Nephron progenitor cell (in vitro differentiated cells): ENCODE data around the gene SIPA1L3.

ENCODE experiments used
- DNase-seq: peaks from one replicate; pipeline ENCODE4 v3.0.0; 2021
- H3K27ac Mint-ChIP-seq: 2 replicates; pipeline ENCODE4 v1.8.0; 2021; ENCODE audit warnings: mild to moderate bottlenecking, moderate library complexity, mixed read lengths
- H3K27me3 Mint-ChIP-seq: 2 replicates; pipeline ENCODE4 v1.8.0; 2021; ENCODE audit warnings: mild to moderate bottlenecking, low read depth, mixed read lengths; ENCODE audit not compliant: poor library complexity
- H3K36me3 Mint-ChIP-seq: 2 replicates; pipeline ENCODE4 v1.8.0; 2021; ENCODE audit warnings: low read depth, mixed read lengths
- H3K4me1 Mint-ChIP-seq: 2 replicates; pipeline ENCODE4 v1.8.0; 2021; ENCODE audit warnings: mixed read lengths
- H3K4me3 Mint-ChIP-seq: 2 replicates; pipeline ENCODE4 v1.8.0; 2021; ENCODE audit warnings: mild to moderate bottlenecking, moderate library complexity, mixed read lengths
- H3K9me3 Mint-ChIP-seq: 2 replicates; pipeline ENCODE4 v1.8.0; 2021; ENCODE audit warnings: mild to moderate bottlenecking, moderate library complexity, mixed read lengths
- CTCF ChIP-seq: fragments of 200-600 bp; sonication (generic); IDR thresholded peaks from 2 replicates; pipeline ENCODE4 v1.5.0; 2021; ENCODE audit warnings: antibody characterized with exemption

Gene SIPA1L3

GRCh38 chr19:38152461-38153379 lies 245.7 kb downstream of the SIPA1L3 start:
- peaks cover 3% of the 10 kb centered on the region for H3K27me3 Mint-ChIP-seq
- H3K9me3 Mint-ChIP-seq: no peaks in the 10 kb centered on the region
- H3K36me3 Mint-ChIP-seq: peaks cover 10% of the 10 kb centered on the region
- H3K27ac Mint-ChIP-seq: peak overlapping the region; percentile 96
- DNase-seq: no peak
- no peak for TF ChIP-seq CTCF
- H3K4me1 Mint-ChIP-seq: peaks cover 5% of the 10 kb centered on the region
- no peak overlapping the region for H3K4me3 Mint-ChIP-seq

- TF ChIP-seq CTCF: no peak
- H3K4me3 Mint-ChIP-seq: no peak overlapping the region
- DNase-seq: no peak
- no peaks in the 10 kb centered on the region for H3K9me3 Mint-ChIP-seq
- H3K27me3 Mint-ChIP-seq: peaks cover 3% of the 10 kb centered on the region
- H3K36me3 Mint-ChIP-seq: peaks cover 11% of the 10 kb centered on the region
- peaks cover 5% of the 10 kb centered on the region for H3K4me1 Mint-ChIP-seq
- H3K27ac Mint-ChIP-seq: peak overlapping the region; percentile 68
These were observed 248.4 kb downstream of the SIPA1L3 start for GRCh38 chr19:38155453-38155852.

GRCh38 chr19:38158730-38159129 lies 251.7 kb downstream of the SIPA1L3 start:
- no peak for DNase-seq
- Mint-ChIP-seq H3K9me3 (peaks cover 27% of the 10 kb centered on the region), H3K36me3 (peaks cover 44% of the 10 kb centered on the region), H3K4me3 (no peak overlapping the region), H3K4me1 (peaks cover 9% of the 10 kb centered on the region), H3K27me3 (peaks cover 13% of the 10 kb centered on the region), H3K27ac (no peak overlapping the region)
- TF ChIP-seq CTCF: no peak

GRCh38 chr19:38162094-38162493 lies 255.1 kb downstream of the SIPA1L3 start:
- peaks cover 10% of the 10 kb centered on the region for H3K27me3 Mint-ChIP-seq
- peaks cover 27% of the 10 kb centered on the region for H3K9me3 Mint-ChIP-seq
- no peak for DNase-seq
- peaks cover 12% of the 10 kb centered on the region for H3K4me1 Mint-ChIP-seq
- H3K4me3 Mint-ChIP-seq: no peak overlapping the region
- TF ChIP-seq CTCF: no peak
- no peak overlapping the region for H3K27ac Mint-ChIP-seq
- H3K36me3 Mint-ChIP-seq: peaks cover 56% of the 10 kb centered on the region

- H3K4me3 Mint-ChIP-seq: no peak overlapping the region
- peaks cover 10% of the 10 kb centered on the region for H3K27me3 Mint-ChIP-seq
- no peak for TF ChIP-seq CTCF
- no peak for DNase-seq
- peaks cover 12% of the 10 kb centered on the region for H3K4me1 Mint-ChIP-seq
- H3K27ac Mint-ChIP-seq: no peak overlapping the region
- H3K9me3 Mint-ChIP-seq: peaks cover 27% of the 10 kb centered on the region
- peaks cover 56% of the 10 kb centered on the region for H3K36me3 Mint-ChIP-seq
These were observed 255.6 kb downstream of the SIPA1L3 start for GRCh38 chr19:38162632-38163031.
